ENCODE data around the gene ASPDH. TPM values are rescaled to one million over a fixed set of nuclear protein-coding genes. Genes with fewer than 3 reads are reported as not detected.

ASPDH gene
- total and polyA plus RNA-seq, 2 donors (not counting 1 experiment from before 2014, with no cell fraction given): not detected

- WGBS (ENCODE audit: insufficient coverage): 12% methylated on average over 10 of the region's 10 CpGs
- peak overlapping the region; percentile 96 for H3K4me3 Mint-ChIP-seq
- H3K79me2 ChIP-seq (ENCODE audit: control insufficient read depth, insufficient read depth, low read length): no peaks in the 10 kb centered on the region
- peak overlapping the region; percentile 100 for H3K27ac Mint-ChIP-seq
- peak overlapping the region; percentile 63 for H3K9ac ChIP-seq (ENCODE audit: low read length)
- H3K9me3 ChIP-seq (ENCODE audit: control extremely low read depth in 1 of 3, control insufficient read depth in 2 of 3, insufficient read depth in 1 of 3, low read length in 2 of 3): peaks cover 0 to 4% (median 0%) of the 10 kb centered on the region in 3 donors
- peaks cover 14 to 20% of the 10 kb centered on the region in 2 donors for H3K4me1 ChIP-seq (ENCODE audit: control insufficient read depth in 2 of 2, insufficient read depth in 2 of 2, low read length in 2 of 2)
- intact Hi-C loops (cut with micrococcal nuclease): loop anchor here (1.0 to 2.0 kb wide), 5 partner anchors 78 to 598 kb away; partner anchors contain the start of genes CTU1, MYBPC2 and NR1H2
- peak overlapping the region; percentile 19 to 72 (median 57) for H3K4me3 ChIP-seq (ENCODE audit: control extremely low read depth in 1 of 5, extremely low read depth in 1 of 5, insufficient read depth in 1 of 5, low read depth in 2 of 5, low read length in 4 of 5)
- TF ChIP-seq, protein P1, sequence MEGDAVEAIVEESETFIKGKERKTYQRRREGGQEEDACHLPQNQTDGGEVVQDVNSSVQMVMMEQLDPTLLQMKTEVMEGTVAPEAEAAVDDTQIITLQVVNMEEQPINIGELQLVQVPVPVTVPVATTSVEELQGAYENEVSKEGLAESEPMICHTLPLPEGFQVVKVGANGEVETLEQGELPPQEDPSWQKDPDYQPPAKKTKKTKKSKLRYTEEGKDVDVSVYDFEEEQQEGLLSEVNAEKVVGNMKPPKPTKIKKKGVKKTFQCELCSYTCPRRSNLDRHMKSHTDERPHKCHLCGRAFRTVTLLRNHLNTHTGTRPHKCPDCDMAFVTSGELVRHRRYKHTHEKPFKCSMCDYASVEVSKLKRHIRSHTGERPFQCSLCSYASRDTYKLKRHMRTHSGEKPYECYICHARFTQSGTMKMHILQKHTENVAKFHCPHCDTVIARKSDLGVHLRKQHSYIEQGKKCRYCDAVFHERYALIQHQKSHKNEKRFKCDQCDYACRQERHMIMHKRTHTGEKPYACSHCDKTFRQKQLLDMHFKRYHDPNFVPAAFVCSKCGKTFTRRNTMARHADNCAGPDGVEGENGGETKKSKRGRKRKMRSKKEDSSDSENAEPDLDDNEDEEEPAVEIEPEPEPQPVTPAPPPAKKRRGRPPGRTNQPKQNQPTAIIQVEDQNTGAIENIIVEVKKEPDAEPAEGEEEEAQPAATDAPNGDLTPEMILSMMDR (IDR thresholded peaks at IDR 0.05): no peak
- no peak for TF ChIP-seq EZH2 (IDR thresholded peaks at IDR 0.05; ENCODE audit: borderline replicate concordance, insufficient read depth, low read depth, low read length, poor library complexity, severe bottlenecking)
- peak overlapping the region; percentile 91 for H3K4me2 ChIP-seq (replicated peaks; ENCODE audit: low read depth, low read length, poor library complexity, severe bottlenecking)
- no peaks in the 10 kb centered on the region for H4K20me1 ChIP-seq (ENCODE audit: control insufficient read depth, insufficient read depth, low read length, poor library complexity, severe bottlenecking)
- H3K27ac ChIP-seq (ENCODE audit: low read length in 2 of 2): peak overlapping the region; percentile 87 to 98
- no peaks in the 10 kb centered on the region for H3K9me3 Mint-ChIP-seq (ENCODE audit: insufficient read depth)
- DNase-seq: no peak
- peaks cover 0 to 24% (median 2%) of the 10 kb centered on the region in 4 experiments for H3K27me3 ChIP-seq (replicated peaks in 1 of 4; ENCODE audit: control extremely low read depth in 1 of 4, control insufficient read depth in 3 of 4, insufficient read depth in 4 of 4, low read length in 3 of 4)
- CTCF ChIA-PET: interaction anchor here (0.8 to 1.7 kb wide), 5 partner anchors 33 to 182 kb away, joined by 3 to 6 read pairs (median 4); partner anchors contain the start of genes KCNC3 and POLD1
- no peaks in the 10 kb centered on the region for H3K36me3 ChIP-seq (replicated peaks in 1 of 2; ENCODE audit: control extremely low read depth in 1 of 2, control insufficient read depth in 1 of 2, extremely low read depth in 1 of 2, insufficient read depth in 2 of 2, low read length in 1 of 2)
- peaks cover 3% of the 10 kb centered on the region for H3K27me3 Mint-ChIP-seq
- POLR2A ChIA-PET: interaction anchor here (0.6 to 1.2 kb wide), 8 partner anchors 51 to 294 kb away, joined by 3 to 10 read pairs (median 5); partner anchors contain the start of genes KCNC3, NR1H2 and POLD1
- ATAC-seq (ENCODE audit: low read depth): no peak
- peaks cover 17% of the 10 kb centered on the region for H3K4me1 Mint-ChIP-seq
- peak overlapping the region; percentile 90 for H2AFZ ChIP-seq (ENCODE audit: insufficient read depth, low read depth, low read length, poor library complexity, severe bottlenecking)
Measured at GRCh38 chr19:50510700-50511068, 3.0 kb downstream of the ASPDH start.

DNA sequence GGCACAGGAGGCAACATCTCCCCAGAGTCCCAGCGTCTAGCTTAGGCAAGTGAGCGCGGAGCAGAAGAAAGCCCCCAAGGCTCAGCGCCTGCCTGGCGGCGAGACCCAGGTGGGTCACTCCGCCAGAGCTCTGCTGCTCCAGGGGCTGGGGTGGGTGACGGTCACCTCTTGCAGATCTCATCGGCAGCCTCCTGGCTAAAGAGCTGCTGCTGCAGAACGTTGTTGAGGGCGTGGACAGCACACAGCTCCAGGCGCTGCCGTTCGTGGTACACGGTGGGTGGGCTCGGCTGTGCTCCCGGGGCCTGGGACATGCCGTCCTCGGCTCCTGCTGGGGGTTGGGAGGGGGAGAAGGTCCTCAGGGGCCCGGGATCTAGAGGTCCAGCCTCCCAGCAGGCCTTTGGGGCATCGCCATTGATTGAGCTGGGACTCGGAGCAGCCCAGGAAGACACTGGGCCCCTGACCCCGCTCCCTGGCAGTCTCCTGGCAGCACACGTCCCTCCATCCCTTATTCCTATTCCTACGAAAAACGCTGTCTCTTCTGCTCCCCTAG is 3.5 kb downstream of the ASPDH start:
- no peaks in the 10 kb centered on the region for H3K79me2 ChIP-seq (ENCODE audit: control insufficient read depth, insufficient read depth, low read length)
- peak; percentile 49 for DNase-seq
- peak overlapping the region in 4 of 5 experiments; percentile 45 to 72 (median 62) for H3K4me3 ChIP-seq (ENCODE audit: control extremely low read depth in 1 of 5, extremely low read depth in 1 of 5, insufficient read depth in 1 of 5, low read depth in 2 of 5, low read length in 4 of 5)
- peaks cover 17% of the 10 kb centered on the region for H3K4me1 Mint-ChIP-seq
- peaks cover 0 to 4% (median 0%) of the 10 kb centered on the region in 3 donors for H3K9me3 ChIP-seq (ENCODE audit: control extremely low read depth in 1 of 3, control insufficient read depth in 2 of 3, insufficient read depth in 1 of 3, low read length in 2 of 3)
- peak overlapping the region; percentile 91 for H3K4me2 ChIP-seq (replicated peaks; ENCODE audit: low read depth, low read length, poor library complexity, severe bottlenecking)
- H3K27me3 Mint-ChIP-seq: peaks cover 3% of the 10 kb centered on the region
- no peaks in the 10 kb centered on the region for H3K36me3 ChIP-seq (replicated peaks in 1 of 2; ENCODE audit: control extremely low read depth in 1 of 2, control insufficient read depth in 1 of 2, extremely low read depth in 1 of 2, insufficient read depth in 2 of 2, low read length in 1 of 2)
- H3K9me3 Mint-ChIP-seq (ENCODE audit: insufficient read depth): no peaks in the 10 kb centered on the region
- 82% methylated on average over 25 of the region's 26 CpGs for WGBS (ENCODE audit: insufficient coverage)
- intact Hi-C loops (cut with micrococcal nuclease): loop anchor here (2.0 kb wide), 1 partner anchor 77 kb away; the partner anchor contains the start of gene MYBPC2
- CTCF ChIA-PET: interaction anchor here (0.7 kb wide), 1 partner anchor 142 kb away, joined by 3 read pairs; no protein-coding TSS in a partner anchor
- no peak for ATAC-seq (ENCODE audit: low read depth)
- TF ChIP-seq EZH2 (IDR thresholded peaks at IDR 0.05; ENCODE audit: borderline replicate concordance, insufficient read depth, low read depth, low read length, poor library complexity, severe bottlenecking): no peak
- TF ChIP-seq, protein P1 (IDR thresholded peaks at IDR 0.05): no peak
- H3K4me1 ChIP-seq (ENCODE audit: control insufficient read depth in 2 of 2, insufficient read depth in 2 of 2, low read length in 2 of 2): peaks cover 14 to 20% of the 10 kb centered on the region in 2 donors
- no peaks in the 10 kb centered on the region for H4K20me1 ChIP-seq (ENCODE audit: control insufficient read depth, insufficient read depth, low read length, poor library complexity, severe bottlenecking)
- H3K27ac ChIP-seq (ENCODE audit: low read length in 2 of 2): peak overlapping the region; percentile 87 to 98
- POLR2A ChIA-PET: no interaction called here
- peak overlapping the region; percentile 100 for H3K27ac Mint-ChIP-seq
- H3K9ac ChIP-seq (ENCODE audit: low read length): peak overlapping the region; percentile 63
- peak overlapping the region; percentile 96 for H3K4me3 Mint-ChIP-seq
- peaks cover 0 to 19% (median 2%) of the 10 kb centered on the region in 4 experiments for H3K27me3 ChIP-seq (replicated peaks in 1 of 4; ENCODE audit: control extremely low read depth in 1 of 4, control insufficient read depth in 3 of 4, insufficient read depth in 4 of 4, low read length in 3 of 4)
- peak overlapping the region; percentile 90 for H2AFZ ChIP-seq (ENCODE audit: insufficient read depth, low read depth, low read length, poor library complexity, severe bottlenecking)
